Cardiac ventricle fibroblast (primary cell): ENCODE measurements around the gene CA6. TPM values are rescaled to one million over a fixed set of nuclear protein-coding genes. Genes with fewer than 3 reads are reported as not detected.

Source experiments
- total RNA-seq: library from RNA; depleted of rRNA; stranded (reverse); fragments of >200 nt; gene quantifications from 2 replicates; pipeline ENCODE4 v1.2.3, GENCODE V29; 2015

Gene CA6
- total RNA-seq = not detected in 2 replicates

GRCh38 chr1:8945568-8945967 is at the start of gene CA6:
Gene CA6, plus strand, starts transcription at chr1:8945868. Its CDS starts 19 bp downstream, at chr1:8945887.

Other genes with a start within 250 kb of the CA6 start
- 31.1 and 33.8 TPM in 2 replicates for gene RERE, start 128.2 kb upstream of the CA6 start, total RNA-seq
- gene ENO1, start 67.2 kb upstream of the CA6 start, total RNA-seq = 1,216 and 1,241 TPM in 2 replicates
- not detected in 2 replicates for gene SLC2A7, start 80.6 kb downstream of the CA6 start, total RNA-seq
- gene SLC2A5, start 123.8 kb downstream of the CA6 start, total RNA-seq = 5.8 and 6.7 TPM in 2 replicates
- 1.1 and 1.6 TPM in 2 replicates for gene GPR157, start 183.2 kb downstream of the CA6 start, total RNA-seq